NK-92 (cell line): ENCODE results near the gene BHMT.

Experiments
- DNase-seq: peaks from one replicate; lab custom pipeline; 2025; ENCODE audit not compliant: unreplicated experiment; lab: John Stamatoyannopoulos, UW

BHMT gene, protein sequence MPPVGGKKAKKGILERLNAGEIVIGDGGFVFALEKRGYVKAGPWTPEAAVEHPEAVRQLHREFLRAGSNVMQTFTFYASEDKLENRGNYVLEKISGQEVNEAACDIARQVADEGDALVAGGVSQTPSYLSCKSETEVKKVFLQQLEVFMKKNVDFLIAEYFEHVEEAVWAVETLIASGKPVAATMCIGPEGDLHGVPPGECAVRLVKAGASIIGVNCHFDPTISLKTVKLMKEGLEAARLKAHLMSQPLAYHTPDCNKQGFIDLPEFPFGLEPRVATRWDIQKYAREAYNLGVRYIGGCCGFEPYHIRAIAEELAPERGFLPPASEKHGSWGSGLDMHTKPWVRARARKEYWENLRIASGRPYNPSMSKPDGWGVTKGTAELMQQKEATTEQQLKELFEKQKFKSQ

DNA sequence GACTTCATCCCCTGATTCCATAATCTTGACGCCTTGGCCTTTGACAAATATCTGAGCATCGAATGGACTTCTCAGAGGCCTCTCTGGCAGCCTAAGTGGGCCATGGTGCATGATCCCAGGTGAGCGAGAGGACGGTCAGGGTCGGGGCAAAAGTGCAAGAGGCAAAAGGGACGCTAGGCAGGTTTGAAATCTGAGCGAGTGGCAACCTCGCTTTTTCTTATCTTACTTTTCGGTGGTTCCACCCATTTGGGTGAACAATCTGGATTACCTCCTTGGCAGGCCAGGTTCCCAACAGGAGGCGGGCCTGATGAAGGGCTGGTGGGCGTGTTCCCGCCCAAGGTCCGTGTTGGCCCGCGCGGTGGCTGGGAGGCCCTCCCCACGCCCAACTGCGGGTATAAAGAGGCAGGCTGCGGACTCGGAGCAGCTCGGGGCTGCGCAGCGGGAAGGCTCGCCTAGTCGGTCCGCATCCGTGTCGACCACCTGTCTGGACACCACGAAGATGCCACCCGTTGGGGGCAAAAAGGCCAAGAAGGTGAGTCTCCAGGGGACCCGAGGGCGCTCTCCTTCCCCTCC is at the start of gene BHMT:
TSS of gene BHMT (plus strand) at position 423 of the 573 bp plus-strand sequence. CDS start at position 500, 77 bp downstream.
- no peak for DNase-seq

DNA sequence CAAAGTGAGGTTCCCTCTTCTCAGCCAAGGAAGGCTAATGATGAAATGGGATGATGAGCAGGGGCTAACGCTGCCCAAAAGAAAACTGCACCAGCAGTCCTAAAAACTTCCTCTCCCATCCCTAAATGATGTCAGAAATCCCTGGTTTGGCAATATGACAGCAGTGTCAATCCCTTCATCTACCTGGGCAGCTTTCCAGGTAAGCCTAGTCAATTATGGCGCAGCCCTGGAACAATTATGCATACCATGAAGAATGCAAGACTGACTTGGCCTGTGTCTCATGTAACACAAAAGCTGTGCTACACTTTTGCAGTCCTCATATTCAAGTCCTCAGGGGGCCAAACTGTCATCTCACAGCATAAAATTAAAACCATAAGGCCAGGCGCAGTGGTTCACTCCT is 49.2 kb upstream of the BHMT start:
- DNase-seq = no peak

DNA sequence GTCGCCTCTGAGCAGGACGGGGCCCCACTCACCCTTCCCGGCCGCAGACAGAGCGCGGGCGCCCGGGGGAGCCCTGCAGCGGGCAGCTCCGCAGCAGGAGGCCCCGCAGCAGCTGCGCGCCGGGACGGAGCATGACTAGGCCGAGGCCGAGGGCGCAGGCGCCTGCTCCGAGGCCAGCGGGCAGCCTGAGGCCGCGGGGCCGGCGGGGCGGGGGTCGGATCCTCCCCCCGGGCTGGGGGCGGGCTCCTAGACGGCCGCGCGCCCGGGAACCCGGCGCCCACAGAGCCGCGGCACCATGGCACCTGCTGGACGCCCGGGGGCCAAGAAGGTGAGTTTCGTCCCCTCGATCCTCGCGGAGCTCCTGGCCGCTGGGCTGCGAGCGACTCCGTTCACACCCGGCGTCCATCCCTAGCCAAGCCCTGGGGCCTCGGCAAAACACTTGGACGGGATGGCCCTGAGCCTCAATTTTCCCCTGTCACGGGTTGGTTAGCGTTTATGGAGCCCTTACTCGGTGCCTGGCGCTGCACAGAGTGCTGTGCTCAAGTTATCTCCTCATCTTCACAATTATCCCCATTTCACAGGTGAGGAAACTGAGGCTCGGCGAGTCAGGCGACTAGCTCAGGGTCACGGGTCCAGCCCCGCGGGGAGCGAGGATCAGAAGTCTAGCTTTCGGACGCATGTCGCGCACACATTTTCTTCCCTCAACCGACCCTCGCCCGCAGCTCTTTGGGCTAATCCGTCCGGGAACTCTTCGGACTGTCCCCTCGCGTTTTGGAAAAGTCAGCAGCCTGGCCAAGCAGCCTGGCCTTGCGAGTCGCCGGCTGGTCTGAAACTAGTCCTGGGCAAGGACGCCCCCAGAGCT is 41.9 kb upstream of the BHMT start, which contains the start of the genes BHMT2 and DMGDH:
TSS of gene BHMT2 (plus strand) at position 280 of the 862 bp plus-strand sequence. CDS start at position 296, 16 bp downstream.
TSS of gene DMGDH (minus strand) at position 187 of the 862 bp plus-strand sequence. CDS start at position 133, 54 bp downstream.
- no peak for DNase-seq

DNA sequence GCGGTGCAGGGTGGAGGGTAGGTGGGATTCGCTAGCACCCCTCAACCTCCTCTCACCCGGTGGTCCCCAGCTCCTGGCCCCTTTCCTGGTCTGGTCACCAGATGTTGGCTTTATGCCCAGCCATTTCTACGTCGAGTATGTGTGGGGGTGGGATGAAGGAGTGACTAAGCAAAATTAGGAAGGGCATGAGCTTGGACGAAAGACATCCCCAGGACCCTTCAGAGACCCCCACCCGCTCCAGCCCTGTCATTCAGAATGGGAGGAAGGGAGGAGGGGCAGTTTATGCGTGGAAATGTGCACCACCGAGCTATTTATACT is 41.3 kb upstream of the BHMT start:
- no peak for DNase-seq

DNA sequence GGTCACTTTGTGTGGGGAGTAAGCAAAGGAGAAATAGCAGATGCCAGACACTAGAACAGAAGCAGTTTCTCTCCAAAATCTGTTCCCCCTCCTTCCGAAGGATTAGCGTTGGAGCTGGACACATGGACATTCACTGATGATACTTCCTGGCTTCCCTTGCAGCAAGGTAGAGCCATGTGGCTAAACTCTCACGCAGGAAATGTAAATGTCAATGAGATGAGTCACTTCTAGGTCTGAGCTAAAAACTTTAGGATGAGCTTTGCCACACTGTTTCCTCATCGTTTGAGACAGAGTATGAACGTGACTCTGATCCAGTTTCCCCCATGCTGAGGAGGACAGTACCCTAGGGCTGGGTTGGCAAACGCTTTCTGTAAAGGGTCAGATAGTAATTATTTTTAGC is 37.0 kb upstream of the BHMT start:
- no peak for DNase-seq

DNA sequence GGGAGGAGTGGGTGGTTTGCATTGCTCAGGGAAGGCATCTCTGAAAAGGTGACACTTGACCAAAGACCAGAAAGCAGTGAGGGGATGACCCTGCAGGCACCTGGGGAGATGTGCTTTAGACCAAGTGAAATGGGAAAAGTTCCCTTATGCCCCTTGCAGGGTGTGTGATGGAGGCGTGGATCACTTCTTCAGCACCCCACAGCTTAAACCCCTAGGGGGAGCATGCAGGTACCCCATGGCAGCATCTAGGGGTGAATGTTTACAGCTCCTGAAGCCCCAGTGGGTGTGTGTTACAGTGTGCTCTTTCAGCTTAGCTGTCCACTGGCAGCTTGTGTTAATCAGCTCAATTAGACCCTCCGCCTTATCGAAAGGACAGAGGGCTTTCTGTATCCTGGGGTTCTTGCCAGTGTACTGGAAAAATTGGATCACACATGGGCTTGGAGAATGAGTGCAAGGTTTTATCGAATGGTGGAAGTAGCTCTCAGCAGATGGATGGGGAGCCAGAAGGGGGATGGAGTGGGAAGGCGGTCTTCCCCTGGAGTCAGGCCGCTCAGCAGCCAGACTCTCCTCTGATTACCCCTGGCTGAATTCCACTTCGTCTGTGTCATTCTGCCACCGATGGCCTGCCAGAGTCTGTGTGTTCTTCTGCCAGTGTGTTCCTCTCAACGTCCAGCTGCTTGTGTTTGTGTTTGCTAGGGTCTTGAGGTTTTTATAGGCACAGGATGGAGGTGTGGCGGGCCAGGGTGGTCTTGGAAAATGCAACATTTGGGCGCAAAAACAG is 35.8 kb upstream of the BHMT start:
- no peak for DNase-seq

DNA sequence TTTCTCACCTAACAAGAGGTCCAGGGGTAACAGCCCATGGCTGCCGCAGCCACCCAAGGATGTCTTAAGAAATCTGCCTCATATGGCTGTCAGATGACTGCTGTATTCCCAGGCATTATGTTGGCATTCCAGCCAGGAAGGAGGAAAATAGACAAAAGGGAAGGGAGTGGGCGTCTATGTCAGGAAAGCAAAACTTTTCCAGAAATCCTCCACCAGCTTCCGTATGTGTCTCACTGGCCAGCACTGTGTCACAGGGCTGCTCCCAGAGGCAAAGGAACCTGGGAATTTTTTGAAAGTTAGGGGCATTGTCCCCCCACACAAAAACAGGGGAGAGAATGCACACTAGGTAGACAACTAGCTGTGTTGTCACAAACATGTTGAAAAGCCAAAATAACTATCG is 34.8 kb upstream of the BHMT start:
- no peak for DNase-seq

DNA sequence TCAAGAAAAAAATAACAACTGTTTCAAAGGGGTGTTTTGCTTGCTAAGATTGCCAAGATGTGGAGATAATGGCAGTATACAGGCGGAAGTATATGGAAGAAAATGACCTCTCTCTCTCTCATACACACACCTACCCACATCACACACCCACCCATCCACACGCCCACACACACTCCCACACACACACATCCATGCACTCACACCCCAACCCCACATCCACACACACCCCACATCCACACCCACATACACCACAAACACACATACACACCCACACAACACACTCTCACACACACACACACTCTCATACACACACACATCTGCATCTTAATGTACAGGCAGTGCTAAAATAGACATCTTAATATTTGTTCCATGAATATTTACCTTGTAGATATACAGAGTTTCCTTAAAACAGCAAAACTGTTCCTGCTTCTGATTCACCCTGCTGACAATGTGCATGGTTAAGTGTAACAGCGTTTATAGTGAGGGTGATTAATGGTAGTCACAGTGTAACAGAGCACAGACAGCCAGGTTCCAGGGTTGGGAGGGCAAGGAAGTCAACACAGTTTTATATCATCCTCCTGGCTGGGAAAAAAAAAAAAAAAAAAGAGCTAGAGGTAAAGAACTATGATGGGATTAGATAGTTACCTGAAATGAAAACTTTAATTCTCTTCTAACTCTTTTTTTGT is 33.8 kb upstream of the BHMT start:
- no peak for DNase-seq

DNA sequence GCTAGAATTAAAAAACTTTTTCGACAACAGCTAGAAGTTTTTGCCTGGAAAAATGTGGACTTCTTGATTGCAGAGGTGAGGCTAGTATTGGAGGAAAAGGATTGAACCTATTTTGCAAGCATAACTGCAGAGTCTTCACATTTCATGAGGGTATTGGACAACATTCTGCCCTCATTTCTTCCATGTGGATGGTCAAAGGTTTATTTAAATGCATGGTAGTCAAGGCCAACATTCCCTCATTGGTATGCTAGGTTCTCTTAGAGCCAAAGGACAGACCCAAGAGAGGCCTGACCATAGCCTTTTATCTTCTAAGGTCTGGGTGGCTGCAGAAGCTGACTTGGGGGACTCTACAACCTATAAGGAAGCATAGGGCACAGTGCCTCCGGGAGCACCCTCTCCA is 30.8 kb upstream of the BHMT start:
- DNase-seq = no peak

DNA sequence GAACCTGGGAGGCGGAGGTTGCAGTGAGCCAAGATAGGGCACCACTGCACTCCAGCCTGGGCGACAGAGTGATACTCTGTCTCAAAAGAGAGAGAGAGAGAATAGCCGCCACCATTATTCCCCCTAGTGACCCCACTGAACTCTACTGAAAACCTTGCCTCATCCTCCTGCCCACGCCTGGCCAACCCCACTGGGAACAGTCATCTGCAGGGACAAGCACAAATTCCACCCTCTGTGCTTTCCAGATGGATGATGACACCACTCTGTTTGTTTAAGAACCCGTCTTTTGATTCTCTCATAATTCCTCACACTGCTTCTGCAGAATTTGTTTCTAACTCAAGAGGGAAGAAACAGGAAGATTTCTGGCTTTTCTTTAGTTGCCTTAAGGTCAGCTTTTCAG is 29.8 kb upstream of the BHMT start:
- DNase-seq = no peak

DNA sequence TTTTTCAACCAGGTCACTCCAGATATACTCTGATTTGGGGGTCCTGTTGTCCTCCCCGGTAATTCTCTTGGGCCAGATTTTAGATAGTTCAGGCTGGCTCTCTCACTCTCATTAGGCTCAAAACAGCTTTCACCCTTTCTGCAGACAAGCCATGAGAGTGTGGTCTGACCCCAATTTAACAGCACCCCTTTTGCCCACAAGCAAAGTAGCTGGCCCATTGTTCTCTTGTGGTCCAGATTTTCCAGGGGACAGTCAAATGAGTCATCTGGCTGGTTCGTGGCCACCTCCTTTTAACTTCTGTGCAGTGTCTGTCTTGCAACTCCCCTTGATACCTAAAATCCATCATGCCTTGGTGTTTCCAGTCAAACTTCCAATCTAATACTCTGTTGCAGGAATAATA is 25.5 kb upstream of the BHMT start:
- DNase-seq = no peak

DNA sequence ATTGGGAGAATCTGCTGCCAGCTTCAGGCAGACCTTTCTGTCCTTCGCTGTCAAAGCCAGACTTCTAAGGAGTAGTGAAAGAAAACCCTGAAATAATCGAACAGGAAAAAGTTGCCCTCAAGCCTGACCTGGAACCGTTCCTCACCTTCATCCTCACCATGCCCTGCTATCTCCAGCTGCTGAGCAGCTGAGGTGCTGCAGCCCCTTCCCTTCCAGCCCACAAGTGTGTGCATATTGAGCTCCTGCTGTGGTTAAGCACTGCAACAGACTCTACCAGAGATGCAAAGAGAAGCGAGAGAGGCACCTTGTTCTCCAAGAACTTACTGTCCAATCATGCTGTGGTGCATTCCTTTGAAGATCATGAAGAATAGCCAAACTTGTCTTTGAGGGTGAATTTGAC is 23.1 kb upstream of the BHMT start:
- no peak for DNase-seq

DNA sequence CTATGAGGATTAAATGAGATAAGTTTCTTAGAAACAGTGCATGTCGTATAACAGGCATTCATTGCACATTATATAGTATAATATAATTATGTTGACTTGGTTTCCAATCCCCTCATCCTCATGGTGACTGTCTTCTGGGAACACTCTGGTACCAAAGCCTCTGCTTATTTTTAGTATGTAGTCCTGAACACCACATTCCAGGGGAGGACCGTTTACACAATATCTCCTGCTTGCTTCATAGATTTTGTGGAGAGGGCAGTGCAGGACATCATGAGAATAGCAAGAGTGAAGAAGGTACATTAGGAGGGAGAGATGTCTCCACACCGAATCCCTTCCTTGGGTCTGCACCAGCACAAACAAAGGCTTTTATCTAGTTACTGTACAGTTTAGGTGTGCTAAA is 20.5 kb upstream of the BHMT start:
- no peak for DNase-seq

DNA sequence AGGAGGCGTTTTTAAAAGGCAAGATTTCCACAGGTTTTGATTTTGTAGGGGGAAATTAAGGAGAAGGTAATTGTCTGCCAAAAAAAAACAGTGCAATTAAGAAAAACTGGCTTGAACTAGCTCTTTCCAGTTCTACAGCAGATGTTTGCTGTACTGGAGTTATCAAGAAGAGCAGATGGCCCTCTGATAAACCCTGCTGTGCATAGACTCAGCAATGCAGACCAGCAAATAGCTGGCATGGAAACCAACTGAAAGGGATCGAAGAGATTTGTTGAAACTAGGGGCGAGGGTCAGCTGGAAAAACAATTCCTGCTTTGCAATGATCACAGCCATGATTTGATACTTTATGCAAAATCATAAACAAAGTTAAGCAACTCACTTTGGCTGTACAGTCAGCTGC is 17.8 kb upstream of the BHMT start:
- DNase-seq = no peak

DNA sequence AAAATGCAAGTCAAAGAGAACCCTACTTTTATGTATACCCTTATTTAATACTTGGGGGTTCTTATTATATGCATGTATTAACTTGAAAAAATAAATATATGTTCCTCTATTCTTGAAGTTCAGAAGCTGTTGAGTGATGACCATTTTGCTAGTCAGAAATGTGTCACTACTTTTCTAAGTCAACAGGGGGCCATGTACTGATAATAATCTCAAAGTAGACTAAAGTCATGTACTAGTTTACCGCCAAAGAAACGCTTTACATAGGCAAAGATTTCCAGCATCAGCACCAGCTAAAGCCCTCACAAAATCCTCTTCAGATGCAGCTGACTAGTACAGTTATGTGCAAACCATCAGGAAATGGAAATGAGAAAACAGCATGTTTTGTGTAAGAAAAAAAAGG is 5.7 kb upstream of the BHMT start:
- no peak for DNase-seq

DNA sequence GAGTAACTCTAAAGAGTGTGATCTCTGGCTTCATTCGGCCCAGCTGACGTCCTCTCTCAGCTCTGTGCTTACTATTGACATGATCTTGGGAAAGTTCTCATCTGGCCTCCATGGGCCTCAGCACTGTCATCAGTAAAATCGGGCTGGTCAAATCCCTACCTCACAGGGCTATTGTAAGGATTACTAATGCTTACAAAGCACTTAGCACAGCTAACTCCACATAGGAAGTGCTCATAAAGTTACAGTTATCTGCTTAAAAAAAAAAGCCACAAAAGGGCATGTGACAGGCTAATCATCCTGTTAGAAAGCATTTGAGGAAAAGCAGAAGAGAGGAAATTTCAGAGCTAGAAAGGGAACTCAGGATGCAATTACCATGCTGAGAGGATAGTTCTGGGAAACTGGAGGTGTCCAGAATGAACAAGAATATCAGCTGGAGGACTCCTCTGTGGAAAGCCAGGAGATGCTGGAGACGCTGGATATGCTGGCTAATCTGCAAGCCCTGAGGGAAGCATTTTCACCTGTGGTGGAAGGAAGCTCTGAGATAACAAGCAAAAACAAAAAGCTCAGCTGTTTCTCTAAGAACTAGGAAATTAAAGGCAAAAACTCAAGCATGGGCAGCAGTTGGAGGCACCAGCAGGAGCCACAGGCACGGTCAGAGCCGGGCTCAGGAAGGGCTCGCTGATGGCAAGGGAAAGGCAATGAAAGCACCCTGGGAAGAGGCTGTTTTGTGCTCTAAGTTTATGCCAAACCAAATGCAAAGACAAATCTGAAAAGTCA is 4.4 kb upstream of the BHMT start:
- no peak for DNase-seq

DNA sequence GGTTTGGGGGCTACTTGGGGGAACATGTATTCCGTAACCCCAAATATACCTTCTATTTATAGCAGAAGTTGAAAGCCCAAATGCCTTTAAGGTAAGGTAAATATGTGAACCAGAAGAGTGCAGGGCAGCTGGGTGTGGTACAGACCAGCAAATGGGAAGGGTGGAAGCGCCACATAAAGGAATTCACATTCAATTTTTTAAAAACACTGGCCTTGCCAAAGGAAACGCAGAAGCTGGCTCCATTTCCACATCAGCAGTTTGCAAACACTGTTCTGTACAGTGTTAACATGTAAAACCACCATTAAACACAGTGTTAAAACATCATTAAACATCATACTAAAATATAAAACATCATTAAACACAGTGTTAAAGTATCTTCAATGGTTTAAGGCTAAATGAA is 3.5 kb upstream of the BHMT start:
- DNase-seq = no peak

DNA sequence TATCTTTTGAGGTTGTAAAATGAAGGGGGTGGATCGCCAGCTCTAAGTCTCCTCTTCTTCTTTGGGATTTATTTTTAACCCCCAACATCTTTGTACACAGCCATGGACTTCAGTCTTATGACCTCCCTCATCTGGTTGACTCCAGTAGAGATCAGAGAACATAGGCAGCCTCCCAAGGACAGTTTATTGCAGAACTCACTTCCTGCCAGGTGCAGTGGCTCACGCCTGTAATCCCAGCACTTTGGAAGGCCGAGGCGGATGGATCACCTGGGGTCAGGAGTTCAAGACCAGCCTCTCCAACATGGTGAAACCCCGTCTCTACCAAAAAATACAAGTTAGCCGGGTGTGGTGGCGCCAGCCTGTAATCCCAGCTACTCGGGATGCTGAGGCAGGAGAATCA is 2.8 kb upstream of the BHMT start:
- no peak for DNase-seq

DNA sequence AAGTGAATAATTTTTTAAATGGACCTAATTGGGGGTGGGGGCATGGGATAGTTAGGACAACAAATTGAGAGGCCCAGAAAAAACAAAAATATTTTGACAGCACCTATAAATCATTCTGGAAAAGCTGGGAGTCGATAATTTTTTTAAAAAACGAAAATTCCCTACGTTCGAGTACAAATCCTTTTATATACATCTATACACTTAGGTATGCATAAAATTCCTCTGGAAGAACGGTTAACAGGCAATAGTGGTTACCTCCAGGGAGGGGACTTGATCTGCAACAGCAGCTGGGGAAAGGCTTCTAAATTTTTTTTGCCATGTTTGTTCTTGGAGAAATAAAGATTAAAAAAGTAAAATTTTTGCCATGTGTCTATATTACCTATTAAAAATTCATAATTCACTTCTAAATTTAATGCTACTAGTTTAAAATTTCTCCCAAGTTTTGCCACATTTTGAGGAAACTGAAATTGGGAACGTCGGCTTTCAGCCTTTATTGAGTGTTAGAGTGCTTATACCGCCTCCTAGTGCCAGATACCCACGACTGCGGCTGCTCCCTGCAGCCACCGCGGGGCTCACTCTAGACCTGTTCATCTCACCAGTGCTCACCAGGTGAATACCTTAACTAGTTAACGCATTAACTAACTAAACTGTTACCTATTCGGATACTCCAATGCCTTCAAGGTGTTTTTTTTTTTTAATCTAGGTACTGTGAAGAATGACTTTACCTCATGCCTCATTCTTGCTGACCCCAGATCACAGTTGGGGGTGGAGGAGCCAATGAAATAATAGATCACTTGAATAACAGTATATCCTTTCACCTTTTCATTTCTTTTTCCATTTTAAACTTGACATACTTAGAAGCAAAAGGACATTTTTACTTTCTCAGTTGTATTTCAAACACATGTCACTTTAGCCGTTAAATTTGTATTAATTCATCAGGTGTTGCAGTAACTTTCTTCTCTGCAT is 1.8 kb upstream of the BHMT start:
- DNase-seq = no peak
